Gastrocnemius medialis (tissue), 4 donors: Measurements from ENCODE around the gene KLHDC1. TPM values are rescaled to one million over a fixed set of nuclear protein-coding genes. Genes with fewer than 3 reads are reported as not detected.
"Not testable (repeated sequence)": the region's sequence is repeated elsewhere in the genome, so short reads cannot be mapped to it uniquely, and the experiment has no call there.

ENCODE experiments used
- ATAC-seq, 2 donors: fragments of 150-250 bp; one replicate each; pipeline ENCODE4 v1.9.1; 2016
- DNase-seq, 2 donors: peaks; one replicate each; pipeline ENCODE4 v3.0.0-alpha.2; 2019
- H3K27ac ChIP-seq, 4 donors: fragments of 200-600 bp; sonication (generic); 1 replicate in 1 of 4; 2 replicates in 3 of 4; pipeline ENCODE4 v1.5.1; 2016 to 2018; ENCODE audit warnings: mild to moderate bottlenecking in 2 of 4, moderate library complexity in 1 of 4
- H3K27me3 ChIP-seq, 3 donors: fragments of 200-600 bp; sonication (generic) in 2 of 3; 1 replicate in 1 of 3; 2 replicates in 2 of 3; pipeline versions ENCODE4 v1.5.1 to v1.6.0; 2016 to 2019; ENCODE audit warnings: mild to moderate bottlenecking in 1 of 3, moderate library complexity in 1 of 3
- H3K36me3 ChIP-seq, 2 donors: fragments of 200-600 bp; sonication (generic) in 1 of 2; one replicate each; pipeline ENCODE4 v1.5.1; 2017 to 2018
- H3K4me1 ChIP-seq, 2 donors: fragments of 200-600 bp; sonication (generic) in 1 of 2; one replicate each; pipeline ENCODE4 v1.5.1; 2016 to 2017; ENCODE audit warnings: mild to moderate bottlenecking in 2 of 2
- H3K4me3 ChIP-seq, 4 donors: fragments of 200-600 bp; sonication (generic) in 3 of 4; 1 replicate in 1 of 4; 2 replicates in 3 of 4; pipeline ENCODE4 v1.5.1; 2016 to 2019; ENCODE audit warnings: mild to moderate bottlenecking in 2 of 4
- H3K9me3 ChIP-seq, 3 donors: fragments of 200-600 bp; sonication (generic) in 2 of 3; 1 replicate in 1 of 3; 2 replicates in 2 of 3; pipeline ENCODE4 v1.5.1; 2016 to 2019
- CTCF ChIP-seq, 5 experiments: fragments of 450-650 bp in 3 of 5; fragments of 200-600 bp in 2 of 5; sonication (generic) in 2 of 5; IDR thresholded peaks in 4 of 5; conservative IDR thresholded peaks in 1 of 5; 1 replicate in 4 of 5; 2 replicates in 1 of 5; pipeline ENCODE4 v1.5.1; 2016 to 2019; ENCODE audit warnings: antibody characterized with exemption in 5 of 5, mild to moderate bottlenecking in 3 of 5, moderate library complexity in 3 of 5
- POLR2A ChIP-seq, 2 donors: fragments of 450-650 bp; IDR thresholded peaks; one replicate each; pipeline ENCODE4 v1.6.1; 2017; ENCODE audit warnings: antibody characterized with exemption in 2 of 2, mild to moderate bottlenecking in 2 of 2, moderate library complexity in 2 of 2
- in situ Hi-C, 4 donors: fragments of 200-750 bp; cut with MboI; loops; one replicate each; pipeline versions ENCODE4 v1.15.0 to v1.8.0; 2017; ENCODE audit warnings: low sequenced_read_pairs in 4 of 4
- intact Hi-C: fragments of 100-400 bp; cut with DNase I; formaldehyde crosslinking; loops from one replicate; pipeline ENCODE4 v1.15.1; 2023; ENCODE audit warnings: low total_unique reads
- total RNA-seq, 4 donors: library from RNA; depleted of rRNA; stranded (reverse); fragments of >200 nt; gene quantifications; one replicate each; pipeline versions ENCODE4 v1.1.0 to v1.2.3, GENCODE V29; 2016

Gene KLHDC1
- total RNA-seq, 4 donors from 2014 or later, result 4.1 to 7.2 (median 4.7) TPM

GRCh38 chr14:49745191-49745590 is 52.3 kb downstream of the KLHDC1 start:
- Histone ChIP-seq H3K4me3 (no peak overlapping the region), H3K9me3 (no peaks in the 10 kb centered on the region), H3K27ac (no peak overlapping the region), H3K36me3 (peaks cover 0 to 46% of the 10 kb centered on the region in 2 donors), H3K27me3 (no peaks in the 10 kb centered on the region), H3K4me1 (no peaks in the 10 kb centered on the region)
- DNase-seq (no peak), ATAC-seq (no peak)
- in situ Hi-C loops (no loop called here), intact Hi-C loops (no loop called here)
- TF ChIP-seq CTCF (IDR thresholded peaks at IDR 0.05 in 4 of 5, conservative IDR thresholded peaks at IDR 0.05 in 1 of 5), result no peak
- TF ChIP-seq POLR2A (IDR thresholded peaks at IDR 0.05), result no peak

GRCh38 chr14:49746476-49746875 is 53.6 kb downstream of the KLHDC1 start:
- H3K4me1 ChIP-seq, ATAC-seq, H3K27ac ChIP-seq, H3K27me3 ChIP-seq, DNase-seq, H3K4me3 ChIP-seq, intact Hi-C loops, H3K9me3 ChIP-seq, in situ Hi-C loops: not testable (repeated sequence)
- H3K36me3 ChIP-seq, result peaks cover 0 to 36% of the 10 kb centered on the region in 2 donors

GRCh38 chr14:49754570-49755097 is 61.7 kb downstream of the KLHDC1 start:
- DNase-seq (no peak), ATAC-seq (no peak)
- Histone ChIP-seq H3K9me3 (no peaks in the 10 kb centered on the region), H3K27ac (no peak overlapping the region), H3K4me3 (no peak overlapping the region), H3K36me3 (peaks cover 0 to 8% of the 10 kb centered on the region in 2 donors), H3K27me3 (no peaks in the 10 kb centered on the region), H3K4me1 (no peaks in the 10 kb centered on the region)
- in situ Hi-C loops, result no loop called here
- intact Hi-C loops, result no loop called here
- TF ChIP-seq CTCF (IDR thresholded peaks at IDR 0.05 in 4 of 5, conservative IDR thresholded peaks at IDR 0.05 in 1 of 5) (no peak), POLR2A (IDR thresholded peaks at IDR 0.05) (no peak)

DNA sequence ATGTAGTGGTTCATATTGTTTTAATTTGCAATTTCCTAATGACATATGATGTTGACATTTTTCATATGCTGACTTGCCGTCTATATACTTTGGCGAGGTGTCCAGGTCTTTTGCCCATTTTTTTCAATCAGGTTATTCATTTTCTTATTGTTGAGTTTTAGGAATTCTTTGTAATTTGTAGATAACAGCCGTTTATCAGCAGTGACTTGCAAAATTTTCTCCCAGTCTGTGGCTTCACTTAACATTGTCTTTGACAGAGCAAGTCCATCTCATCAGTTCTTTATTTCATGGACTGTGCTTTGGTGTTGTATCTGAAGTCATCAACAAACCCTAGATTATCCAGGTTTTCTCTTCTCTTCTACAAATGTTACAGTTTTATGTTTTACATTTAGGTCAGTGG is 62.5 kb downstream of the KLHDC1 start:
- no peaks in the 10 kb centered on the region for H3K9me3 ChIP-seq
- intact Hi-C loops, result no loop called here
- no peak for TF ChIP-seq CTCF (IDR thresholded peaks at IDR 0.05 in 4 of 5, conservative IDR thresholded peaks at IDR 0.05 in 1 of 5)
- no peak for TF ChIP-seq POLR2A (IDR thresholded peaks at IDR 0.05)
- DNase-seq, result no peak
- no peaks in the 10 kb centered on the region for H3K27me3 ChIP-seq
- peaks cover 0 to 8% of the 10 kb centered on the region in 2 donors for H3K36me3 ChIP-seq
- no peak overlapping the region for H3K4me3 ChIP-seq
- no peaks in the 10 kb centered on the region for H3K4me1 ChIP-seq
- no peak overlapping the region for H3K27ac ChIP-seq
- in situ Hi-C loops, result no loop called here
- no peak for ATAC-seq

DNA sequence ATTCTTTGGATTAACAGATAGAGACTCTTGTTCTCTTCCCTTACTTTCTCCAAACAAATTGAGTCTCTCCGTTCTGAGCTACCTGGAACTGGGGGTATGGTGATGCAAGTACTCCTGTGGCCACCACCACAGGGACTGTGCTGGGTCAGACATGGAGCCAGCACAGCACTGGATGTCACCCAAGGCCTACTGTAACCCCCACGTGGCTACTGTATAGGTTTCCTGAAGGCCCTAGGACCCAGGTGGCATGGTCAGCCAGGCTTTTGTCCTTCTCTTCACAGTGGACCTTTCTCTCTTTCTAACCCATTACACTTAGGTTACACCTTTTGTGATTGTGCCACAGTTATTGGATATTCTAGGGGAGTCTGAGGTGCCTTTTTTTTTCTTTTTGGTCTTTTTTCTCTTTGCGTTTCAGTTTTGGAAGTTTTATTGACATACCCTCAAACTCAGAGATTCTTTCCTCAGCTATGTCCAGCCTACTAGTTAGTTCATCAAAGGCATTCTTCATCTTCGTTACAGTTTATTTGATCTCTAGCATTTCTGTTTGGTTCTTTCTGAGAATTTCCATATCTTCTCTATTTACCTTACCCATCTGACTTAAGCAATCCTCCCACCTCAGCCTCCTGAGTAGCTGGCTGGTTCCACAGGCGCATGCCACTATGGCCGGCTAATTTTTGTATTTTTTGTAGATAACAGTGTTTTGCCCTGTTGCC is 69.1 kb downstream of the KLHDC1 start:
- Histone ChIP-seq H3K27me3 (no peaks in the 10 kb centered on the region), H3K4me1 (peaks cover 2 to 4% of the 10 kb centered on the region in 2 donors), H3K36me3 (no peaks in the 10 kb centered on the region), H3K9me3 (no peaks in the 10 kb centered on the region), H3K4me3 (no peak overlapping the region), H3K27ac (no peak overlapping the region)
- intact Hi-C loops (loop anchor here (10.0 kb wide), 1 partner anchor 353 kb away; the partner anchor contains the start of gene VCPKMT), in situ Hi-C loops (loop anchor here in 2 of 4 donors (10.0 kb wide), 1 partner anchor 127 kb away; the partner anchor contains the start of gene DNAAF2 (in 2 of the 2))
- DNase-seq (no peak), ATAC-seq (no peak)
- no peak for TF ChIP-seq CTCF (IDR thresholded peaks at IDR 0.05 in 4 of 5, conservative IDR thresholded peaks at IDR 0.05 in 1 of 5)
- TF ChIP-seq POLR2A (IDR thresholded peaks at IDR 0.05), result no peak
